Fibroblast of villous mesenchyme (primary cell): ENCODE measurements around the gene HOXA11. TPM values are rescaled to one million over a fixed set of nuclear protein-coding genes. Genes with fewer than 3 reads are reported as not detected.

Experiments
- DNase-seq: peaks from one replicate; pipeline ENCODE4 v3.0.0-alpha.2; 2010; ENCODE audit warnings: low read depth
- H3K4me3 ChIP-seq: 2 replicates; pipeline ENCODE4 v1.5.1; 2011; ENCODE audit warnings: low read depth, mild to moderate bottlenecking, low read length
- CTCF ChIP-seq: IDR thresholded peaks from 2 replicates; pipeline ENCODE4 v1.5.1; 2012; ENCODE audit warnings: low read depth, mild to moderate bottlenecking, low read length; ENCODE audit not compliant: insufficient read depth
- total RNA-seq: library from RNA; depleted of rRNA; stranded (reverse); fragments of >200 nt; gene quantifications from 2 replicates; pipeline ENCODE4 v1.2.3, GENCODE V29; 2012

Gene HOXA11
- total RNA-seq, 1 donor = 47.1 TPM

- DNase-seq = peak; percentile 45
- no peak for TF ChIP-seq CTCF
- H3K4me3 ChIP-seq = peak overlapping the region; percentile 60
Observed at GRCh38 chr7:27155816-27156507, 29.1 kb downstream of the HOXA11 start.

- peak overlapping the region; percentile 60 for H3K4me3 ChIP-seq
- DNase-seq = peak; percentile 61
- TF ChIP-seq CTCF = no peak
Observed at GRCh38 chr7:27154901-27155815, 29.9 kb downstream of the HOXA11 start.

- TF ChIP-seq CTCF = no peak
- DNase-seq = no peak
- no peak overlapping the region for H3K4me3 ChIP-seq
Observed at GRCh38 chr7:27154369-27154768, 30.7 kb downstream of the HOXA11 start.

GRCh38 chr7:27153526-27153925 is 31.5 kb downstream of the HOXA11 start:
- no peak for TF ChIP-seq CTCF
- H3K4me3 ChIP-seq = no peak overlapping the region
- no peak for DNase-seq

GRCh38 chr7:27152816-27153442 is 32.1 kb downstream of the HOXA11 start:
- no peak for TF ChIP-seq CTCF
- no peak for DNase-seq
- peak overlapping the region; percentile 77 for H3K4me3 ChIP-seq

- no peak for TF ChIP-seq CTCF
- DNase-seq = peak; percentile 92
- H3K4me3 ChIP-seq = peak within 1 kb of the TSS; percentile 77
Observed at GRCh38 chr7:27151931-27152815, 32.9 kb downstream of the HOXA11 start, which contains the start of gene HOXA3. HOXA3 (minus strand) TSS chr7:27152583; CDS start chr7:27110640, 41,943 bp downstream.
